Fibroblast of lung (primary cell): ENCODE measurements around the gene CALCR. TPM values are rescaled to one million over a fixed set of nuclear protein-coding genes. Genes with fewer than 3 reads are reported as not detected.

ENCODE experiments used
- DNase-seq, 2 donors: peaks; one replicate each; pipeline versions ENCODE4 v3.0.0 to v3.0.0-alpha.2; 2010; ENCODE audit warnings: low read depth in 2 of 2
- H2AFZ ChIP-seq: 2 replicates; pipeline ENCODE4 v1.5.1; 2012; ENCODE audit warnings: low read length, control low read depth, inconsistent platforms
- H3K27ac ChIP-seq: 2 replicates; pipeline ENCODE4 v1.5.1; 2011; ENCODE audit warnings: low read length, control low read depth; ENCODE audit not compliant: insufficient read depth
- H3K27me3 ChIP-seq: 2 replicates; pipeline ENCODE4 v1.5.1; 2011; ENCODE audit warnings: mild to moderate bottlenecking, low read length; ENCODE audit not compliant: control insufficient read depth, insufficient read depth
- H3K36me3 ChIP-seq: 2 replicates; pipeline ENCODE4 v1.5.1; 2011; ENCODE audit warnings: low read length; ENCODE audit not compliant: control insufficient read depth, insufficient read depth
- H3K4me1 ChIP-seq: 2 replicates; pipeline ENCODE4 v1.5.1; 2011; ENCODE audit warnings: low read length; ENCODE audit not compliant: control insufficient read depth, insufficient read depth; ENCODE audit errors: extremely low read depth
- H3K4me2 ChIP-seq: 2 replicates; pipeline ENCODE4 v1.5.1; 2011; ENCODE audit warnings: low read length, control low read depth; ENCODE audit not compliant: insufficient read depth; ENCODE audit errors: extremely low read depth
- H3K4me3 ChIP-seq, 4 experiments: fragments of 200-600 bp in 1 of 4; sonication (generic) in 1 of 4; replicated peaks in 1 of 4; 2 replicates each; pipeline ENCODE4 v1.5.1; 2011 to 2016; ENCODE audit warnings: low read length in 4 of 4, low read depth in 3 of 4, mild to moderate bottlenecking in 3 of 4, control low read depth in 2 of 4, inconsistent platforms in 1 of 4, mixed read lengths in 1 of 4; ENCODE audit not compliant: insufficient read depth in 1 of 4; ENCODE audit errors: control extremely low read depth in 1 of 4
- H3K79me2 ChIP-seq: 2 replicates; pipeline ENCODE4 v1.5.1; 2012; ENCODE audit warnings: mild to moderate bottlenecking, low read length, inconsistent platforms; ENCODE audit not compliant: control insufficient read depth, insufficient read depth
- H3K9ac ChIP-seq: 2 replicates; pipeline ENCODE4 v1.5.1; 2011; ENCODE audit warnings: mild to moderate bottlenecking, low read length, control low read depth; ENCODE audit not compliant: insufficient read depth
- H3K9me3 ChIP-seq: 2 replicates; pipeline ENCODE4 v1.5.1; 2012; ENCODE audit warnings: low read depth, low read length; ENCODE audit not compliant: control insufficient read depth, insufficient read depth
- H4K20me1 ChIP-seq: 2 replicates; pipeline ENCODE4 v1.5.1; 2011; ENCODE audit warnings: low read length; ENCODE audit not compliant: control insufficient read depth, insufficient read depth; ENCODE audit errors: extremely low read depth
- EZH2 ChIP-seq: IDR thresholded peaks from 2 replicates; pipeline ENCODE4 v1.5.1; 2012; ENCODE audit warnings: low read length, control low read depth, mild to moderate bottlenecking; ENCODE audit errors: missing control alignments
- polyA minus RNA-seq: library from RNA; depleted of rRNA, polyadenylated mRNA; stranded (reverse); fragments of >200 nt; gene quantifications from 2 replicates; pipeline ENCODE4 v1.2.3, GENCODE V29; 2011; ENCODE audit warnings: low replicate concordance
- polyA plus RNA-seq, 2 donors: library from polyadenylated mRNA; depleted of rRNA in 1 of 2; stranded (reverse) in 1 of 2; unstranded in 1 of 2; fragments of >200 nt; gene quantifications; 2 replicates each; pipeline ENCODE4 v1.2.1, GENCODE V29; 2011 to 2012; ENCODE audit warnings: missing spikeins in 1 of 2
- total RNA-seq: library from RNA; depleted of rRNA; stranded (reverse); fragments of >200 nt; gene quantifications from 2 replicates; pipeline ENCODE4 v1.2.1, GENCODE V29; 2014
- TF ChIP-seq, protein P1 (sequence below), 2 donors: IDR thresholded peaks in 1 of 2; conservative IDR thresholded peaks in 1 of 2; 1 replicate in 1 of 2; 2 replicates in 1 of 2; pipeline ENCODE4 v1.5.1; 2011 to 2012; ENCODE audit warnings: low read length in 2 of 2, control low read depth in 1 of 2, inconsistent platforms in 1 of 2, low read depth in 1 of 2, mild to moderate bottlenecking in 1 of 2

Gene CALCR
- total RNA-seq: not detected in 2 replicates
- not detected in 2 replicates for polyA plus RNA-seq
- polyA plus RNA-seq (2012): not detected in 2 replicates
- polyA minus RNA-seq: not detected in 2 replicates

DNA sequence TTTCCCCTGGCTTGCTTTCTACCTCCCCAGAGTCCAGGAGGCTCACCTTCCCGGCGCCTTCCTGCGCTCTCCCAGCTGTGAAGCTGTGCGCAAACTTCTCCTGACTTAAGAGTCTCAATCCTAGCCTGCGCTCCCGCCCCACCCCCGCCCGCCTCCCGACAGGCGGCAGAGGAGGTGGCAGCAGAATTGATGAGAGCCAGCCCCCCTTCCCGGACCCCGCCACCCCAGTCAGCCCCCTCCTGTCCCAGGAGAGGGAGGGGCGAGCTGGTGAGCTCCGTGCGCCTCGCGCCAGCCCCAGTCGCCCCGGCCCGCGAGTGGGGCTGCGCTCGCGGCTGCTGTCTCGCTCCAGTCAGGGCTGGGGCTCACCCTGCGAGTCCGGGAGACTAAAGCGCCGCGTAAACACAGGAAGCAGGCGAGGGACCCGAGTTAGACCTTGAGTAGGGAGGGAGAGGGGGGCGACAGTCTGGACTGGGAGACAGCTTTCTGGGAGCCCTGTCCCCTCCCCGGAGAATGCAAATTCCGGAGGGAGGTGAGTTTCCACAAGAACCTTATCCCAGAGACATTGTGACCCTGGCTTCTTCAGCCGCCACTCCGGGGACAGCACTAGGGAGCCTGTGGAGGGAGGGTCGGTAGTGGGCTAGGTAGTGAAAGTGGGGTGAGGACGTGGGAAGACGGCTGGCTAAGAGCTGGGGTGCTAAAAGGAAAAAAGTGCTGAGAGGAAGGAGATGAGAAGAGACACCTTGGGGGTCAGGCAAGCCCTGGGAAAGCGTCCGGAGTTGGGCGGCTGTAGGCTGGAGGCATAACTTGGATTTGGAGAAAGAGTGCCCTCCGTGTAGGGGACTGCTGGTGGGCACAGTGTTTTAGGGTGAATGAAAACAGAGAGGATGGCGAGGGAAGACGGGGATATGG, at the start of gene CALCR:
CALCR (minus strand) TSS at position 79 of the 909 bp plus-strand sequence. CDS start 87,743 bp downstream, outside the sequence.
- Histone ChIP-seq H3K4me3 (no peak within 1 kb of the TSS), H3K9me3 (no peaks in the 10 kb centered on the region), H3K27ac (no peak within 1 kb of the TSS), H3K4me2 (no peak within 1 kb of the TSS), H2AFZ (no peak within 1 kb of the TSS), H3K27me3 (peaks cover 26% of the 10 kb centered on the region), H3K4me1 (no peaks in the 10 kb centered on the region), H3K9ac (no peak within 1 kb of the TSS), H3K79me2 (no peaks in the 10 kb centered on the region), H3K36me3 (no peaks in the 10 kb centered on the region), H4K20me1 (no peaks in the 10 kb centered on the region)
- no peak for TF ChIP-seq EZH2
- TF ChIP-seq, protein P1, sequence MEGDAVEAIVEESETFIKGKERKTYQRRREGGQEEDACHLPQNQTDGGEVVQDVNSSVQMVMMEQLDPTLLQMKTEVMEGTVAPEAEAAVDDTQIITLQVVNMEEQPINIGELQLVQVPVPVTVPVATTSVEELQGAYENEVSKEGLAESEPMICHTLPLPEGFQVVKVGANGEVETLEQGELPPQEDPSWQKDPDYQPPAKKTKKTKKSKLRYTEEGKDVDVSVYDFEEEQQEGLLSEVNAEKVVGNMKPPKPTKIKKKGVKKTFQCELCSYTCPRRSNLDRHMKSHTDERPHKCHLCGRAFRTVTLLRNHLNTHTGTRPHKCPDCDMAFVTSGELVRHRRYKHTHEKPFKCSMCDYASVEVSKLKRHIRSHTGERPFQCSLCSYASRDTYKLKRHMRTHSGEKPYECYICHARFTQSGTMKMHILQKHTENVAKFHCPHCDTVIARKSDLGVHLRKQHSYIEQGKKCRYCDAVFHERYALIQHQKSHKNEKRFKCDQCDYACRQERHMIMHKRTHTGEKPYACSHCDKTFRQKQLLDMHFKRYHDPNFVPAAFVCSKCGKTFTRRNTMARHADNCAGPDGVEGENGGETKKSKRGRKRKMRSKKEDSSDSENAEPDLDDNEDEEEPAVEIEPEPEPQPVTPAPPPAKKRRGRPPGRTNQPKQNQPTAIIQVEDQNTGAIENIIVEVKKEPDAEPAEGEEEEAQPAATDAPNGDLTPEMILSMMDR (conservative IDR thresholded peaks at IDR 0.05 in 1 of 2, IDR thresholded peaks at IDR 0.05 in 1 of 2; ENCODE audit: low read depth in 1 of 2, low read length in 2 of 2): no peak
- peak in 1 of 2 donors; percentile 2 for DNase-seq

DNA sequence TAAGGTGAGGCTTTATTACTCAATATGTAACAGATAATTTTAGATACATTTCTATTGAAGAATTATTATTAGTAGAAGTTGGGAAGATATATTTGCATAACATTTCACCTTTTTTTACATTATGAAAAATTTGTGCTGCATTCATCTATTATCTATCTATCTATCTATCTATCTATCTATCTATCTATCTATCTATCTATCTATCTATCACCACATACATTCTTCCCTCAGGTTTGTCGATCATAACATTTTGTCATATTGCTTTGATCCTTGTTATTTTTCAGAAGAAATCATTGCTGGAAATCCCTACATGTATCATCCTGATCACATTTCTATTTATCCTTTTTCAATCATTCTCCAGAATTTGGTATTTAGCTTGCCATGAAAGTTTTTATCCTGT, 49.3 kb upstream of the CALCR start:
- no peak overlapping the region for H3K4me2 ChIP-seq
- no peak for DNase-seq
- no peak overlapping the region for H3K27ac ChIP-seq
- no peak overlapping the region for H2AFZ ChIP-seq
- H4K20me1 ChIP-seq: no peaks in the 10 kb centered on the region
- H3K9me3 ChIP-seq: no peaks in the 10 kb centered on the region
- TF ChIP-seq, protein P1 (conservative IDR thresholded peaks at IDR 0.05 in 1 of 2, IDR thresholded peaks at IDR 0.05 in 1 of 2; ENCODE audit: low read depth in 1 of 2, low read length in 2 of 2): no peak
- TF ChIP-seq EZH2: no peak
- H3K9ac ChIP-seq: no peak overlapping the region
- H3K36me3 ChIP-seq: no peaks in the 10 kb centered on the region
- no peaks in the 10 kb centered on the region for H3K79me2 ChIP-seq
- no peaks in the 10 kb centered on the region for H3K4me1 ChIP-seq
- H3K27me3 ChIP-seq: no peaks in the 10 kb centered on the region
- H3K4me3 ChIP-seq: no peak overlapping the region

DNA sequence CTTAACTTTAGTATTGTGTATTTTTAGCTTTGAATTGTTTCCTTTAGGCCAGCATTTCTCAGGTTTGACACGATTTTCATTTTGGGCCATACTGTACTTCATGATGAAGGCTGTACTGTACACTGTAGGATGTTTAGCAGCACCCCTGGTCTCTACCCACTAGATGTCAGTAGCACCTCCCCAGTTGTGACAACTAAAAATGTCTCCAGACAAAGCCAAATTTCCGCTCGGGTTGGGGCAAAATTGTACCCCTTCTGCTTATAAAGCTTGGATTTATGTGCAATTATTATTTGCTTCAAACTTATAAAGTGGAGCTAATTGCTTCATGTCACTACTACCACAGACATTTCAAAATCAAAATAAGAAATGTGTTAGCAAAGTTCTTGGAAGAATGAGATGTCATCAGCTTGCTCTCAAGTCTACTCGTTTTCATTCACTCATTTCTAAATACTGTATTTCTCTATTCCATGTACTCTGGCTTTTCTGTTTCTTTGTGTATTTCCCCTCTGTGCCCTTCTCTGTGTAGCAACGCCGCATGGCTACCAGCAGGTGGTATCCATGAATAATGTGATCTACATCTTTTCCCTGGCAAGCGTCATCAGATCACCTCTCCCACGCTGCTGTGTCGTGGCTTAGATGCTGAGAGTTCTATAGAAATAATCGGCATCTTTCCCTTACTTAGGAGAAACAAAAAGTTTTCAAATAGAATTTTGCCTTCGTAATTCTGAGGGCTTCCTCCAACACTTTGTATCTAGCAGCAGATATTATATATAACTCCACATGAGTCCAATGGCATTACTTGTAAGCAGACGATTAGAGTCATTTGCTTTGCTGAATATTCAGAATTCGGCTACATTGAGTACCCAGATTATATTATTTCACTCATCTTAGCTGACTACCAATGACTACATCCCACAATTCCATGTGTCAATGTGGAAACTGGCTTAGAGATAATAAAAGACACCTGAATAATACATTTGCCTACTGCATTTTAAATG, 47.8 kb upstream of the CALCR start:
- DNase-seq: peak; percentile 4 to 23
- Histone ChIP-seq H3K27me3 (no peaks in the 10 kb centered on the region), H2AFZ (no peak overlapping the region), H3K36me3 (no peaks in the 10 kb centered on the region), H3K9me3 (no peaks in the 10 kb centered on the region), H3K79me2 (no peaks in the 10 kb centered on the region), H3K4me1 (no peaks in the 10 kb centered on the region), H3K4me2 (no peak overlapping the region), H4K20me1 (no peaks in the 10 kb centered on the region), H3K27ac (no peak overlapping the region), H3K4me3 (no peak overlapping the region), H3K9ac (no peak overlapping the region)
- TF ChIP-seq EZH2: no peak
- TF ChIP-seq, protein P1 (conservative IDR thresholded peaks at IDR 0.05 in 1 of 2, IDR thresholded peaks at IDR 0.05 in 1 of 2; ENCODE audit: low read depth in 1 of 2, low read length in 2 of 2): peak; percentile 18 to 34
